ENCODE results near the gene ARL8B.

ARL8B gene

GRCh38 chr3:5214352-5214751, 92.3 kb downstream of the ARL8B start:
- no peak for DNase-seq (ENCODE audit: low read depth)

- no peak for DNase-seq (ENCODE audit: low read depth)
Measured at GRCh38 chr3:5217824-5218595, 95.9 kb downstream of the ARL8B start.

GRCh38 chr3:5218815-5219214, 96.7 kb downstream of the ARL8B start:
- no peak for DNase-seq (ENCODE audit: low read depth)

GRCh38 chr3:5219216-5219615, 97.1 kb downstream of the ARL8B start:
- DNase-seq (ENCODE audit: low read depth) = no peak

- DNase-seq (ENCODE audit: low read depth) = no peak
Measured at GRCh38 chr3:5220193-5220592, 98.1 kb downstream of the ARL8B start.

- no peak for DNase-seq (ENCODE audit: low read depth)
Measured at GRCh38 chr3:5220667-5221431, 98.8 kb downstream of the ARL8B start.

- no peak for DNase-seq (ENCODE audit: low read depth)
Measured at GRCh38 chr3:5221701-5222100, 99.6 kb downstream of the ARL8B start.

- no peak for DNase-seq (ENCODE audit: low read depth)
Measured at GRCh38 chr3:5222283-5223005, 100.4 kb downstream of the ARL8B start.

GRCh38 chr3:5226783-5227182, 104.7 kb downstream of the ARL8B start:
- DNase-seq (ENCODE audit: low read depth) = no peak

- no peak for DNase-seq (ENCODE audit: low read depth)
Measured at GRCh38 chr3:5227812-5228211, 105.7 kb downstream of the ARL8B start.

- DNase-seq (ENCODE audit: low read depth) = no peak
Measured at GRCh38 chr3:5229414-5229813, 107.3 kb downstream of the ARL8B start.
